Measurements from ENCODE around the gene NFKBIZ.

Gene NFKBIZ

GRCh38 chr3:101848754-101849713 is at the start of gene NFKBIZ:
Gene NFKBIZ, plus strand, starts transcription at chr3:101849514. Its CDS starts 115 bp downstream, at chr3:101849629.
- peak; percentile 83 to 88 for DNase-seq (ENCODE audit: low read depth in 1 of 2, low spot score in 1 of 2)

GRCh38 chr3:101801174-101801573 is 48.1 kb upstream of the NFKBIZ start:
- DNase-seq (ENCODE audit: low read depth in 1 of 2, low spot score in 1 of 2) = no peak

GRCh38 chr3:101802179-101802578 is 47.1 kb upstream of the NFKBIZ start:
- DNase-seq (ENCODE audit: low read depth in 1 of 2, low spot score in 1 of 2) = no peak

- peak in 1 of 2 donors; percentile 17 for DNase-seq (ENCODE audit: low read depth in 1 of 2, low spot score in 1 of 2)
Observed at GRCh38 chr3:101803173-101803782, 46.0 kb upstream of the NFKBIZ start.

- DNase-seq (ENCODE audit: low read depth in 1 of 2, low spot score in 1 of 2) = no peak
Observed at GRCh38 chr3:101803939-101804338, 45.4 kb upstream of the NFKBIZ start.

GRCh38 chr3:101806491-101806890 is 42.8 kb upstream of the NFKBIZ start:
- DNase-seq (ENCODE audit: low read depth in 1 of 2, low spot score in 1 of 2) = no peak

GRCh38 chr3:101807888-101808287 is 41.4 kb upstream of the NFKBIZ start:
- no peak for DNase-seq (ENCODE audit: low read depth in 1 of 2, low spot score in 1 of 2)

- no peak for DNase-seq (ENCODE audit: low read depth in 1 of 2, low spot score in 1 of 2)
Observed at GRCh38 chr3:101809178-101810021, 39.9 kb upstream of the NFKBIZ start.

GRCh38 chr3:101810022-101810418 is 39.3 kb upstream of the NFKBIZ start:
- DNase-seq (ENCODE audit: low read depth in 1 of 2, low spot score in 1 of 2) = no peak

- no peak for DNase-seq (ENCODE audit: low read depth in 1 of 2, low spot score in 1 of 2)
Observed at GRCh38 chr3:101811875-101812274, 37.4 kb upstream of the NFKBIZ start.

- DNase-seq (ENCODE audit: low read depth in 1 of 2, low spot score in 1 of 2) = no peak
Observed at GRCh38 chr3:101812895-101813294, 36.4 kb upstream of the NFKBIZ start.

GRCh38 chr3:101813817-101814440 is 35.4 kb upstream of the NFKBIZ start:
- no peak for DNase-seq (ENCODE audit: low read depth in 1 of 2, low spot score in 1 of 2)

GRCh38 chr3:101814835-101815234 is 34.5 kb upstream of the NFKBIZ start:
- no peak for DNase-seq (ENCODE audit: low read depth in 1 of 2, low spot score in 1 of 2)

- no peak for DNase-seq (ENCODE audit: low read depth in 1 of 2, low spot score in 1 of 2)
Observed at GRCh38 chr3:101816215-101817149, 32.8 kb upstream of the NFKBIZ start.

- DNase-seq (ENCODE audit: low read depth in 1 of 2, low spot score in 1 of 2) = no peak
Observed at GRCh38 chr3:101817992-101818391, 31.3 kb upstream of the NFKBIZ start.

- DNase-seq (ENCODE audit: low read depth in 1 of 2, low spot score in 1 of 2) = no peak
Observed at GRCh38 chr3:101819649-101820206, 29.6 kb upstream of the NFKBIZ start.

- DNase-seq (ENCODE audit: low read depth in 1 of 2, low spot score in 1 of 2) = no peak
Observed at GRCh38 chr3:101821503-101821902, 27.8 kb upstream of the NFKBIZ start.

- no peak for DNase-seq (ENCODE audit: low read depth in 1 of 2, low spot score in 1 of 2)
Observed at GRCh38 chr3:101823525-101823924, 25.8 kb upstream of the NFKBIZ start.

- DNase-seq (ENCODE audit: low read depth in 1 of 2, low spot score in 1 of 2) = no peak
Observed at GRCh38 chr3:101824702-101825101, 24.6 kb upstream of the NFKBIZ start.
